K562 (cell line): Measurements from ENCODE around the gene PRKAR2B. TPM values are rescaled to one million over a fixed set of nuclear protein-coding genes. Genes with fewer than 3 reads are reported as not detected.

Experiments
- ATF1 ChIP-seq, 2 experiments: fragments of 450-650 bp in 1 of 2; IDR thresholded peaks; 2 replicates each; pipeline ENCODE4 v1.6.1; 2016; ENCODE audit warnings: missing compliant biosample characterization in 1 of 2, missing genetic modification characterization in 1 of 2
- CBX2 ChIP-seq: fragments of 200-600 bp; sonication (generic); IDR thresholded peaks from one replicate; pipeline ENCODE4 v1.6.1; 2012; ENCODE audit warnings: mild to moderate bottlenecking, low read length, inconsistent platforms; ENCODE audit not compliant: insufficient read depth, poor library complexity, severe bottlenecking
- CHD4 ChIP-seq: fragments of 200-600 bp; sonication (generic); IDR thresholded peaks from 3 replicates; pipeline ENCODE4 v1.6.1; 2012; ENCODE audit warnings: low read depth, mild to moderate bottlenecking, mixed read lengths, low read length, inconsistent platforms; ENCODE audit not compliant: insufficient read depth, insufficient replicate concordance, poor library complexity, severe bottlenecking
- DPF2 ChIP-seq: fragments of 450-650 bp; IDR thresholded peaks from 2 replicates; pipeline ENCODE4 v1.6.1; 2016
- FUS ChIP-seq: fragments of 200-400 bp; formaldehyde crosslinking; optimal IDR thresholded peaks from 2 replicates; pipeline ENCODE3; 2017; ENCODE audit warnings: low read depth, low read length
- HNRNPLL ChIP-seq: fragments of 200-400 bp; formaldehyde crosslinking; IDR thresholded peaks from 2 replicates; pipeline ENCODE4 v1.6.1; 2017; ENCODE audit warnings: low read length, low read depth, mild to moderate bottlenecking; ENCODE audit not compliant: poor library complexity, severe bottlenecking
- ID3 ChIP-seq, 2 experiments: fragments of 250-450 bp in 1 of 2; fragments of 450-650 bp in 1 of 2; sonication (Bioruptor Pico) in 1 of 2; IDR thresholded peaks; 2 replicates each; pipeline versions ENCODE4 v1.6.1 to v1.8.0; 2016 to 2021; ENCODE audit warnings: mild to moderate bottlenecking in 2 of 2, moderate library complexity in 2 of 2, missing compliant biosample characterization in 1 of 2, missing genetic modification characterization in 1 of 2
- KAT2B ChIP-seq: IDR thresholded peaks from one replicate; pipeline ENCODE4 v1.6.1; 2012; ENCODE audit warnings: low read depth, mild to moderate bottlenecking, control low read depth, inconsistent platforms, low read length, moderate library complexity
- LARP7 ChIP-seq: fragments of 450-650 bp; IDR thresholded peaks from 2 replicates; pipeline ENCODE4 v1.6.1; 2016
- MCM5 ChIP-seq: fragments of 450-650 bp; IDR thresholded peaks from 2 replicates; pipeline ENCODE4 v1.6.1; 2016; ENCODE audit warnings: low read depth
- MYC ChIP-seq, 2 experiments: fragments of 250-450 bp in 1 of 2; sonication (Bioruptor Pico) in 1 of 2; IDR thresholded peaks; 2 replicates each; pipeline versions ENCODE4 v1.5.1 to v1.6.1; 2012 to 2021; ENCODE audit warnings: low read depth in 2 of 2, borderline replicate concordance in 1 of 2, improper control_type of control experiment in 1 of 2, low read length in 1 of 2, mild to moderate bottlenecking in 1 of 2, moderate library complexity in 1 of 2
- NFRKB ChIP-seq: fragments of 450-650 bp; IDR thresholded peaks from 2 replicates; pipeline ENCODE4 v1.6.1; 2016; ENCODE audit warnings: low read depth
- PCBP1 ChIP-seq: fragments of 200-400 bp; formaldehyde crosslinking; IDR thresholded peaks from 2 replicates; pipeline ENCODE4 v1.6.1; 2018; ENCODE audit warnings: mild to moderate bottlenecking, low read depth, low read length; ENCODE audit not compliant: poor library complexity, severe bottlenecking
- ZNF282 ChIP-seq: sonication (generic); formaldehyde crosslinking; IDR thresholded peaks from 2 replicates; pipeline ENCODE4 v1.8.1; 2023; ENCODE audit warnings: missing genetic modification reagents
- ZNF3 ChIP-seq: fragments of 250-450 bp; sonication (Bioruptor Pico); IDR thresholded peaks from 2 replicates; pipeline ENCODE4 v1.5.0; 2021; ENCODE audit warnings: mild to moderate bottlenecking, moderate library complexity
- ZNF436 ChIP-seq: fragments of 250-450, 450-650 bp; sonication (Bioruptor Pico); formaldehyde crosslinking; IDR thresholded peaks from 2 replicates; pipeline ENCODE4 v1.7.0; 2020; ENCODE audit warnings: mild to moderate bottlenecking
- polyA plus RNA-seq, 8 experiments: library from polyadenylated mRNA; depleted of rRNA in 4 of 8; stranded (reverse) in 5 of 8; unstranded in 3 of 8; fragments of >200 nt; fragmentation: Nextera tagmentation in 2 of 8; fragmentation: Illumina TruSeq in 1 of 8; extraction: Ambion mirVana in 2 of 8; extraction: Trizol in 1 of 8; gene quantifications; 2 replicates each; pipeline versions ENCODE4 v1.2.1 to v1.2.3, GENCODE V29; 2011 to 2014; ENCODE audit warnings: inconsistent platforms in 1 of 8, missing spikeins in 1 of 8
- total RNA-seq, 7 experiments: library from RNA; depleted of rRNA in 6 of 7; stranded (reverse); fragments of >200 nt in 6 of 7; fragmentation: Illumina TruSeq in 2 of 7; extraction: Trizol in 2 of 7; gene quantifications; 2 replicates each; pipeline versions ENCODE4 v1.2.1 to v1.2.3, GENCODE V29; 2011 to 2021; ENCODE audit warnings: low replicate concordance in 1 of 7
- TF ChIP-seq, protein P1 (sequence below): fragments of 450-650 bp; IDR thresholded peaks from 2 replicates; pipeline ENCODE4 v1.6.1; 2016; ENCODE audit warnings: antibody characterized with exemption
- TF ChIP-seq, protein P2 (sequence below): sonication (generic); formaldehyde crosslinking; IDR thresholded peaks from 2 replicates; pipeline ENCODE4 v1.8.0; 2023; ENCODE audit warnings: mild to moderate bottlenecking, missing genetic modification reagents
- TF ChIP-seq, protein P3 (sequence below): IDR thresholded peaks from 3 replicates; pipeline ENCODE4 v1.6.1; 2011; ENCODE audit warnings: borderline replicate concordance, mild to moderate bottlenecking, moderate library complexity; ENCODE audit not compliant: insufficient read length; ENCODE audit errors: extremely low read depth

The PRKAR2B gene
- total and polyA plus RNA-seq, 9 of the 15 experiments (the other 6 are each of a cell fraction or from before 2014, with no cell fraction given), result 59.0 to 173 (median 129) TPM

DNA sequence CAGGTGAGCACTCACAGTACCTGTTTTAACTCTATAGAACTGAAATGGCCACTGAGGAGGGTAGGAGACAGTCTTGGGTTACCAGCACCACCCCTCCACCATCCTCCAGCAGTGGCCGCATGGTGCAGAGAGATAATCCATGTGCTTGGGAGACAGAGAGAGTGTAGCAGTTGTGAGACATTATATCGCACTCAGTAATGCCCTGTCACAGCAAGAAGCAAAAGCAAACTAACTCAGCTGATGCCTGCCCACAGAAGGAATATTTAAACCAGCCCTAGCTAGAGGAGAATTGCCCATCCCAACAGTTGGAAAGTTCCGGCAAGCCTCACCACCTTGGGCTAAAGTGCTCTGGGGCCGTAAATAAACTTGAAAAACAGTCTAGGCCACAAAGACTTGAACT lies 65.5 kb downstream of the PRKAR2B start (continued):
- TF ChIP-seq ID3 (CRISPR knock-in tag; IDR thresholded peaks at IDR 0.05) (0 out of 2 replicates have a peak, but pooled peaks have one; percentile 22), ID3 (tag; IDR thresholded peaks at IDR 0.05) (no peak), ZNF3 (CRISPR knock-in tag) (no peak), MYC (IDR thresholded peaks at IDR 0.05; ENCODE audit: low read depth, low read length) (peak; percentile 93), MYC (CRISPR knock-in tag; IDR thresholded peaks at IDR 0.05; ENCODE audit: borderline replicate concordance, low read depth) (no peak), DPF2 (peak; percentile 83), PCBP1 (no peak), KAT2B (no peak), ZNF436 (CRISPR knock-in tag) (no peak), CHD4 (no peak), ZNF282 (CRISPR knock-in tag) (no peak), MCM5 (no peak), CBX2 (no peak), ATF1 (CRISPR knock-in tag; IDR thresholded peaks at IDR 0.05) (no peak), ATF1 (tag; IDR thresholded peaks at IDR 0.05) (no peak), NFRKB (0 out of 2 replicates have a peak, but pooled peaks have one; percentile 56), LARP7 (no peak), FUS (no peak), HNRNPLL (no peak)
- TF ChIP-seq, protein P1, sequence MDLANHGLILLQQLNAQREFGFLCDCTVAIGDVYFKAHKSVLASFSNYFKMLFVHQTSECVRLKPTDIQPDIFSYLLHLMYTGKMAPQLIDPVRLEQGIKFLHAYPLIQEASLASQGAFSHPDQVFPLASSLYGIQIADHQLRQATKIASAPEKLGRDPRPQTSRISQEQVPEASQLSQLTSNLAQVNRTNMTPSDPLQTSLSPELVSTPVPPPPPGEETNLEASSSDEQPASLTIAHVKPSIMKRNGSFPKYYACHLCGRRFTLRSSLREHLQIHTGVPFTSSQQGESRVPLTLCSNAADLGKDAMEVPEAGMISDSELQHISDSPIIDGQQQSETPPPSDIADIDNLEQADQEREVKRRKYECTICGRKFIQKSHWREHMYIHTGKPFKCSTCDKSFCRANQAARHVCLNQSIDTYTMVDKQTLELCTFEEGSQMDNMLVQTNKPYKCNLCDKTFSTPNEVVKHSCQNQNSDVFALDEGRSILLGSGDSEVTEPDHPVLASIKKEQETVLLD, result peak; percentile 53; the same call in 1 of the 2 replicates
- TF ChIP-seq, protein P2, sequence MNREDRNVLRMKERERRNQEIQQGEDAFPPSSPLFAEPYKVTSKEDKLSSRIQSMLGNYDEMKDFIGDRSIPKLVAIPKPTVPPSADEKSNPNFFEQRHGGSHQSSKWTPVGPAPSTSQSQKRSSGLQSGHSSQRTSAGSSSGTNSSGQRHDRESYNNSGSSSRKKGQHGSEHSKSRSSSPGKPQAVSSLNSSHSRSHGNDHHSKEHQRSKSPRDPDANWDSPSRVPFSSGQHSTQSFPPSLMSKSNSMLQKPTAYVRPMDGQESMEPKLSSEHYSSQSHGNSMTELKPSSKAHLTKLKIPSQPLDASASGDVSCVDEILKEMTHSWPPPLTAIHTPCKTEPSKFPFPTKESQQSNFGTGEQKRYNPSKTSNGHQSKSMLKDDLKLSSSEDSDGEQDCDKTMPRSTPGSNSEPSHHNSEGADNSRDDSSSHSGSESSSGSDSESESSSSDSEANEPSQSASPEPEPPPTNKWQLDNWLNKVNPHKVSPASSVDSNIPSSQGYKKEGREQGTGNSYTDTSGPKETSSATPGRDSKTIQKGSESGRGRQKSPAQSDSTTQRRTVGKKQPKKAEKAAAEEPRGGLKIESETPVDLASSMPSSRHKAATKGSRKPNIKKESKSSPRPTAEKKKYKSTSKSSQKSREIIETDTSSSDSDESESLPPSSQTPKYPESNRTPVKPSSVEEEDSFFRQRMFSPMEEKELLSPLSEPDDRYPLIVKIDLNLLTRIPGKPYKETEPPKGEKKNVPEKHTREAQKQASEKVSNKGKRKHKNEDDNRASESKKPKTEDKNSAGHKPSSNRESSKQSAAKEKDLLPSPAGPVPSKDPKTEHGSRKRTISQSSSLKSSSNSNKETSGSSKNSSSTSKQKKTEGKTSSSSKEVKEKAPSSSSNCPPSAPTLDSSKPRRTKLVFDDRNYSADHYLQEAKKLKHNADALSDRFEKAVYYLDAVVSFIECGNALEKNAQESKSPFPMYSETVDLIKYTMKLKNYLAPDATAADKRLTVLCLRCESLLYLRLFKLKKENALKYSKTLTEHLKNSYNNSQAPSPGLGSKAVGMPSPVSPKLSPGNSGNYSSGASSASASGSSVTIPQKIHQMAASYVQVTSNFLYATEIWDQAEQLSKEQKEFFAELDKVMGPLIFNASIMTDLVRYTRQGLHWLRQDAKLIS (CRISPR knock-in tag), result 0 out of 2 replicates have a peak, but pooled peaks have one; percentile 26
- TF ChIP-seq, protein P3, sequence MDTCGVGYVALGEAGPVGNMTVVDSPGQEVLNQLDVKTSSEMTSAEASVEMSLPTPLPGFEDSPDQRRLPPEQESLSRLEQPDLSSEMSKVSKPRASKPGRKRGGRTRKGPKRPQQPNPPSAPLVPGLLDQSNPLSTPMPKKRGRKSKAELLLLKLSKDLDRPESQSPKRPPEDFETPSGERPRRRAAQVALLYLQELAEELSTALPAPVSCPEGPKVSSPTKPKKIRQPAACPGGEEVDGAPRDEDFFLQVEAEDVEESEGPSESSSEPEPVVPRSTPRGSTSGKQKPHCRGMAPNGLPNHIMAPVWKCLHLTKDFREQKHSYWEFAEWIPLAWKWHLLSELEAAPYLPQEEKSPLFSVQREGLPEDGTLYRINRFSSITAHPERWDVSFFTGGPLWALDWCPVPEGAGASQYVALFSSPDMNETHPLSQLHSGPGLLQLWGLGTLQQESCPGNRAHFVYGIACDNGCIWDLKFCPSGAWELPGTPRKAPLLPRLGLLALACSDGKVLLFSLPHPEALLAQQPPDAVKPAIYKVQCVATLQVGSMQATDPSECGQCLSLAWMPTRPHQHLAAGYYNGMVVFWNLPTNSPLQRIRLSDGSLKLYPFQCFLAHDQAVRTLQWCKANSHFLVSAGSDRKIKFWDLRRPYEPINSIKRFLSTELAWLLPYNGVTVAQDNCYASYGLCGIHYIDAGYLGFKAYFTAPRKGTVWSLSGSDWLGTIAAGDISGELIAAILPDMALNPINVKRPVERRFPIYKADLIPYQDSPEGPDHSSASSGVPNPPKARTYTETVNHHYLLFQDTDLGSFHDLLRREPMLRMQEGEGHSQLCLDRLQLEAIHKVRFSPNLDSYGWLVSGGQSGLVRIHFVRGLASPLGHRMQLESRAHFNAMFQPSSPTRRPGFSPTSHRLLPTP, result no peak
